IPS DF 4.7 (cell line): Measurements from ENCODE around the gene ANO10.

Experiments used
- DNase-seq: peaks from one replicate; pipeline ENCODE4 v3.0.0-alpha.2; 2013; ENCODE audit warnings: low spot score; ENCODE audit errors: extremely low read depth

ANO10 gene

GRCh38 chr3:43319376-43319775 lies 302.4 kb downstream of the ANO10 start:
- no peak for DNase-seq

- no peak for DNase-seq
Observed at GRCh38 chr3:43317461-43318316, 304.1 kb downstream of the ANO10 start.

DNA sequence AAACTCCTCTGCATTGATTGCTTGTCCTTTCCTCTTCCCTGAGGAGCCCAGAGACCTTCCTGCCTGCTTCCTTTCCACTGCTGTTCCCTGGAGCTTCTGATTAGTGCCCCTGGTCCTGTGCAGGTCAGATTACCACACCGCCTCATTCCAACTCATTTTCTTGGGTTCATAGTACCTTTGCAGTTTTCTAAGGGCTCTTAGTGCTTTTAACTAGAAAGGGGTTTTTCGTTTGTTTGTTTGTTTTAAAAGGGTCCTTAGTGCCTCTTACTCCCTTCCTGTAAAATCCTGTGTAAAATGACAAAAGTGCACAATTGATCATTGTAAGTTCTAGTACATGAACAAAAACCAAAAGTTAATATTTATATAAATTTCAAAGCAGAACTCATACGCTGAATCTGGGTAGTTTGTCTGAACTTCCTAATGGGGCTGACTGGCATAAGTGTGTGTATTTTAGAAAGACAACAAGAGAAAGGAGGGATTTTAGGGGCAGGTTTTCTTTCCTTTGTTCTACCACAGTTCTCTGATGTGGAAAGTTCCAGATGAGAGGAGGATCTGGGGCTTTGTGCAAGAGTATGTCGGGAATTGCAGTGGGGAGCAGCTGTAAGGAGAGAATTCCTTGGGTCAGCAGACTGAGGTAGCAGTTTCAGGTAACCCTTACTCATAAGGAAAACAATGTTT lies 304.9 kb downstream of the ANO10 start:
- no peak for DNase-seq
